CD4-positive, CD25-positive, alpha-beta regulatory T cell (primary cell): Measurements from ENCODE around the gene PIM3. TPM values are rescaled to one million over a fixed set of nuclear protein-coding genes. Genes with fewer than 3 reads are reported as not detected.

Experiments used
- ATAC-seq, 2 donors: fragments of 150-1000 bp; cut with Tn5 transposase; one replicate each; pipeline ENCODE4 v1.10.0; 2021; ENCODE audit warnings: low read depth in 2 of 2, moderate number of reproducible peaks in 2 of 2, moderate library complexity in 1 of 2
- DNase-seq, 3 donors: peaks; one replicate each; pipeline versions ENCODE4 v3.0.0 to v3.0.0-alpha.2; 2012 to 2022; ENCODE audit warnings: mixed read lengths in 1 of 3
- H3K27ac ChIP-seq: one replicate; pipeline ENCODE4 v1.7.0; 2013; ENCODE audit warnings: mild to moderate bottlenecking, low read length; ENCODE audit not compliant: insufficient read depth, poor library complexity, severe bottlenecking
- H3K27me3 ChIP-seq: one replicate; pipeline ENCODE4 v1.7.0; 2013; ENCODE audit warnings: low read length; ENCODE audit not compliant: control insufficient read depth, insufficient read depth
- H3K36me3 ChIP-seq: one replicate; pipeline ENCODE4 v1.7.0; 2013; ENCODE audit warnings: mild to moderate bottlenecking, low read length, moderate library complexity; ENCODE audit not compliant: control insufficient read depth, insufficient read depth
- H3K4me1 ChIP-seq: 2 replicates; pipeline ENCODE4 v1.7.0; 2013; ENCODE audit warnings: mild to moderate bottlenecking, low read length; ENCODE audit not compliant: insufficient read depth, control insufficient read depth, poor library complexity, severe bottlenecking
- H3K4me3 ChIP-seq: one replicate; pipeline ENCODE4 v1.7.0; 2013; ENCODE audit warnings: low read depth, mild to moderate bottlenecking, low read length, moderate library complexity
- H3K9me3 ChIP-seq, 2 experiments: 1 replicate in 1 of 2; 2 replicates in 1 of 2; pipeline ENCODE4 v1.7.0; 2013; ENCODE audit warnings: low read length in 2 of 2, mild to moderate bottlenecking in 1 of 2, moderate library complexity in 1 of 2; ENCODE audit not compliant: control insufficient read depth in 2 of 2
- H3K27ac Mint-ChIP-seq, 3 donors: one replicate each; pipeline ENCODE4 v1.8.0; 2020 to 2022; ENCODE audit warnings: mild to moderate bottlenecking in 3 of 3, mixed read lengths in 3 of 3, moderate library complexity in 2 of 3
- H3K27me3 Mint-ChIP-seq: one replicate; pipeline ENCODE4 v1.8.0; 2022; ENCODE audit warnings: mild to moderate bottlenecking, mixed read lengths
- H3K36me3 Mint-ChIP-seq: one replicate; pipeline ENCODE4 v1.8.0; 2020; ENCODE audit warnings: mixed read lengths
- H3K4me1 Mint-ChIP-seq, 4 donors: one replicate each; pipeline ENCODE4 v1.8.0; 2020 to 2022; ENCODE audit warnings: mixed read lengths in 4 of 4, mild to moderate bottlenecking in 1 of 4
- H3K4me3 Mint-ChIP-seq, 4 donors: one replicate each; pipeline ENCODE4 v1.8.0; 2020 to 2022; ENCODE audit warnings: mild to moderate bottlenecking in 4 of 4, mixed read lengths in 4 of 4, moderate library complexity in 3 of 4
- H3K9me3 Mint-ChIP-seq, 7 donors: one replicate each; pipeline ENCODE4 v1.8.0; 2020 to 2022; ENCODE audit warnings: mixed read lengths in 7 of 7, mild to moderate bottlenecking in 3 of 7, moderate library complexity in 2 of 7
- polyA plus RNA-seq, 4 donors: library from polyadenylated mRNA; unstranded; fragments of 300-500 nt; fragmentation: Illumina TruSeq; gene quantifications; one replicate each; pipeline ENCODE4 v1.2.3, GENCODE V29; 2021
- total RNA-seq: library from RNA; stranded (reverse); gene quantifications from one replicate; pipeline ENCODE4 v1.2.3, GENCODE V29; 2022

PIM3 gene
- total and polyA plus RNA-seq, 5 donors from 2014 or later, result 34.0 to 294 (median 41.3) TPM

GRCh38 chr22:49956914-49957825, 3.4 kb upstream of the PIM3 start:
- Histone ChIP-seq H3K27ac (no peak overlapping the region), H3K9me3 (no peaks in the 10 kb centered on the region), H3K36me3 (no peaks in the 10 kb centered on the region), H3K4me1 (peaks cover 9% of the 10 kb centered on the region), H3K4me3 (no peak overlapping the region), H3K27me3 (no peaks in the 10 kb centered on the region)
- H3K27ac Mint-ChIP-seq, result peak overlapping the region in 1 of 3 donors; percentile 32
- H3K4me3 Mint-ChIP-seq, result peak overlapping the region in 2 of 4 donors; percentile 3 to 73
- H3K27me3 Mint-ChIP-seq, result peaks cover 5% of the 10 kb centered on the region
- H3K36me3 Mint-ChIP-seq, result no peaks in the 10 kb centered on the region
- no peaks in the 10 kb centered on the region for H3K9me3 Mint-ChIP-seq
- DNase-seq (no peak), ATAC-seq (no peak)
- H3K4me1 Mint-ChIP-seq, result peaks cover 0 to 9% (median 0%) of the 10 kb centered on the region in 4 donors

- H3K27me3 ChIP-seq, result no peaks in the 10 kb centered on the region
- H3K4me1 Mint-ChIP-seq, result peaks cover 0 to 9% (median 0%) of the 10 kb centered on the region in 4 donors
- H3K36me3 ChIP-seq, result peaks cover 3% of the 10 kb centered on the region
- DNase-seq, result no peak
- no peak overlapping the region for H3K4me3 ChIP-seq
- no peak for ATAC-seq
- peak overlapping the region in 1 of 3 donors; percentile 85 for H3K27ac Mint-ChIP-seq
- no peaks in the 10 kb centered on the region for H3K36me3 Mint-ChIP-seq
- H3K4me1 ChIP-seq, result peaks cover 16% of the 10 kb centered on the region
- no peaks in the 10 kb centered on the region for H3K9me3 ChIP-seq
- H3K4me3 Mint-ChIP-seq, result peak overlapping the region in 3 of 4 donors; percentile 44 to 79 (median 46)
- peaks cover 5% of the 10 kb centered on the region for H3K27me3 Mint-ChIP-seq
- no peak overlapping the region for H3K27ac ChIP-seq
- no peaks in the 10 kb centered on the region for H3K9me3 Mint-ChIP-seq
Measured at GRCh38 chr22:49957826-49958365, 2.7 kb upstream of the PIM3 start.

- peaks cover 7% of the 10 kb centered on the region for H3K27me3 Mint-ChIP-seq
- ATAC-seq (no peak), DNase-seq (no peak)
- peaks cover 0 to 13% (median under 1%) of the 10 kb centered on the region in 4 donors for H3K4me1 Mint-ChIP-seq
- Histone ChIP-seq H3K27me3 (no peaks in the 10 kb centered on the region), H3K27ac (no peak overlapping the region), H3K9me3 (no peaks in the 10 kb centered on the region), H3K4me1 (peaks cover 22% of the 10 kb centered on the region), H3K36me3 (peaks cover 9% of the 10 kb centered on the region), H3K4me3 (no peak overlapping the region)
- no peaks in the 10 kb centered on the region for H3K9me3 Mint-ChIP-seq
- H3K36me3 Mint-ChIP-seq, result peaks cover under 1% of the 10 kb centered on the region
- peak overlapping the region; percentile 62 to 85 (median 71) for H3K4me3 Mint-ChIP-seq
- peak overlapping the region in 2 of 3 donors; percentile 76 to 90 for H3K27ac Mint-ChIP-seq
Measured at GRCh38 chr22:49958366-49958921, 2.1 kb upstream of the PIM3 start.

GRCh38 chr22:49958931-49959781, 1.4 kb upstream of the PIM3 start:
- Mint-ChIP-seq H3K36me3 (peaks cover 6% of the 10 kb centered on the region), H3K9me3 (peaks cover 0 to 2% (median 0%) of the 10 kb centered on the region in 7 donors), H3K4me3 (peak overlapping the region; percentile 76 to 85 (median 80)), H3K27ac (peak overlapping the region; percentile 56 to 90 (median 76)), H3K27me3 (peaks cover 13% of the 10 kb centered on the region), H3K4me1 (peaks cover 2 to 20% (median 7%) of the 10 kb centered on the region in 4 donors)
- peak overlapping the region; percentile 26 for H3K4me3 ChIP-seq
- H3K27ac ChIP-seq, result peak overlapping the region; percentile 84
- no peaks in the 10 kb centered on the region for H3K9me3 ChIP-seq
- no peak for ATAC-seq
- H3K4me1 ChIP-seq, result peaks cover 29% of the 10 kb centered on the region
- peaks cover 13% of the 10 kb centered on the region for H3K36me3 ChIP-seq
- no peak for DNase-seq
- H3K27me3 ChIP-seq, result no peaks in the 10 kb centered on the region

- peak overlapping the region; percentile 84 for H3K27ac ChIP-seq
- Mint-ChIP-seq H3K27ac (peak overlapping the region; percentile 56 to 90 (median 76)), H3K36me3 (peaks cover 6% of the 10 kb centered on the region), H3K9me3 (peaks cover 0 to 2% (median 0%) of the 10 kb centered on the region in 7 donors), H3K4me3 (peak overlapping the region; percentile 76 to 85 (median 80)), H3K27me3 (peaks cover 13% of the 10 kb centered on the region), H3K4me1 (peaks cover 2 to 26% (median 7%) of the 10 kb centered on the region in 4 donors)
- H3K36me3 ChIP-seq, result peaks cover 13% of the 10 kb centered on the region
- peaks cover 33% of the 10 kb centered on the region for H3K4me1 ChIP-seq
- no peak for ATAC-seq
- H3K4me3 ChIP-seq, result peak overlapping the region; percentile 26
- DNase-seq, result no peak
- H3K27me3 ChIP-seq, result no peaks in the 10 kb centered on the region
- H3K9me3 ChIP-seq, result no peaks in the 10 kb centered on the region
Measured at GRCh38 chr22:49959782-49960158, 802 bp upstream of the PIM3 start.

- DNase-seq, result no peak
- H3K27ac ChIP-seq, result peak overlapping the region; percentile 98
- Mint-ChIP-seq H3K27me3 (peaks cover 13% of the 10 kb centered on the region), H3K36me3 (peaks cover 6% of the 10 kb centered on the region), H3K9me3 (peaks cover 0 to 2% (median 0%) of the 10 kb centered on the region in 7 donors), H3K4me3 (peak overlapping the region; percentile 89 to 96 (median 94)), H3K27ac (peak overlapping the region; percentile 90 to 96 (median 93)), H3K4me1 (peaks cover 2 to 30% (median 7%) of the 10 kb centered on the region in 4 donors)
- H3K4me3 ChIP-seq, result peak overlapping the region; percentile 50
- peaks cover 42% of the 10 kb centered on the region for H3K4me1 ChIP-seq
- no peaks in the 10 kb centered on the region for H3K9me3 ChIP-seq
- peaks cover 13% of the 10 kb centered on the region for H3K36me3 ChIP-seq
- no peak for ATAC-seq
- no peaks in the 10 kb centered on the region for H3K27me3 ChIP-seq
Measured at GRCh38 chr22:49961005-49961600, 531 bp downstream of the PIM3 start.
